ENCODE data around the gene TCF4. TPM values are rescaled to one million over a fixed set of nuclear protein-coding genes. Genes with fewer than 3 reads are reported as not detected.

Gene TCF4
- total RNA-seq, 1 donor from 2014 or later = 344 TPM

DNA sequence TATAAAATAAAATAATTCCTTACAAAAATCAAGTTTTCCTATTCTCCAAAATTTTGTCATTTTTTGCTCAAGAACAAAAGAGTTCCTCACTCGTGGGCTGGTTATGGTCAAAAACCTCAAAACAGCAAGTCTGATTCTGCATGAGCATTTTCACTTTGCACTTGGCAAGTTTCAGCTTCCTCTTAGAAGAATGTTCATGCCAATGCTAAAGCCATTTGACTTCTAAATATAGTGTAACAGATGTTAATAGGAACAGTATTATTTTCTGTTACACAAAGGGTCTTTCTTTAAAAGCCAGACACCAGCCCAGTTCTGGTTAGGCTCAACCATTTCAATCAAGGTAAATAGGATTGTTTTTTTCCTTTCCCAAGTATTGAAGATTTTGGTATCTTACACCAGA lies 367.5 kb downstream of the TCF4 start:
- no peak for DNase-seq (ENCODE audit: extremely low read depth, low read depth, low spot score)

DNA sequence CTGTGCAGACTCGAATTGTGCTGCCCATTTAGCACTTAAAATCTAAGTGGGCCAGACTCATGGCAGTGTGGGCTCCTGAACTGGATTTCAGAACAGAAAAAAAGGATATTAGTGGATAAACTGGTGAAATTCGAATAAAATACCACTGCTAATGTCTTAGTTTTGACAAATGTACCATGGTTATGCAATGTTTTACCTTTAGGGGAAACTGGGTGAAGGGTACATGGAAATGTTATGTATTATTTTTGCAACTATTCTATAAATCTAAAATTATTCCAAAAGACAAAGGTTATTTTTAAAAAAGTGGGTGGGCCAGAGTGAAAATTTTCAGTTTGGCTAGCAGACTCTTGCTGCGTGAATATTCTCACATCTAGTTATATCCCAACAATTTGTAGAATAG lies 368.2 kb downstream of the TCF4 start:
- no peak for DNase-seq (ENCODE audit: extremely low read depth, low read depth, low spot score)

GRCh38 chr18:55219059-55219458 lies 368.9 kb downstream of the TCF4 start:
- DNase-seq (ENCODE audit: extremely low read depth, low read depth, low spot score) = no peak

DNA sequence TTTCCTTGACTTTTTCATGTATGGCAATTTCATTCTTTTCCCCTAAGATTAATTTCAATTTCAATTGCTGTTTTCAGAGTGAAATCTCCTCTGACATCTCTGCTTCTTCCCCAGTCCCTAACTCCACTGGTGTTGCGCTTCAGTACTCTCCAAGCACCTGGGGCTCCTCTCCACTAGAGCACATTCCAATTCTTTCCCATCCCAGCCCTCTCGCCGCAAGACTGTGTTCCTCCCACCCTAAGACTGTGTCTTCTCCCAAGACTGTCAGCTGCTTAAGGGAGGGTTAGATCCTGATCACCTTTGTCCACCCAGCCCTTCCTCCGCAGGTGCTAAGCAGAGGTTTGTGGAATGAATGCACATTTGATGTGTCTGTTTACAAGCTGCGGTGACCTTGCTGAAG lies 373.0 kb downstream of the TCF4 start:
- no peak for DNase-seq (ENCODE audit: extremely low read depth, low read depth, low spot score)

GRCh38 chr18:55214534-55214933 lies 373.5 kb downstream of the TCF4 start:
- no peak for DNase-seq (ENCODE audit: extremely low read depth, low read depth, low spot score)

DNA sequence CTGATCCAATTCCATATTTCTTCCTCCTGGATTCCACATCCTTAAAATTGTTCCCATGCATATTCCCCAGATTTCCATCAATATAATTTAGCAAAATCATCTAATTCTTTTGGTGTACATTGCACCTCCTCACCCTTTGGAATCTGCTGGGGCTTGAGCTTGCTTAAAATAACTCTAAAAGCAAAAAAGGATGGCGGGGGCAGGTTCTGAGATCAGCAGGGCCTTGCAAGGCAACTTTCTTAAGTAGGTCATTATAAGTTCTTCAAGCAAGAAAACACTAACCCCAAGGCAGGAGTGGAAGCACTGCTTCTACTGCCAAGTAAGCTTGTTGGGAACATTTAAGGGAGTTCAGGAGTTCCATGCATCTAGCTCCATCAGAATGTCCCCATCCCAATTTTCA lies 374.4 kb downstream of the TCF4 start:
- no peak for DNase-seq (ENCODE audit: extremely low read depth, low read depth, low spot score)

DNA sequence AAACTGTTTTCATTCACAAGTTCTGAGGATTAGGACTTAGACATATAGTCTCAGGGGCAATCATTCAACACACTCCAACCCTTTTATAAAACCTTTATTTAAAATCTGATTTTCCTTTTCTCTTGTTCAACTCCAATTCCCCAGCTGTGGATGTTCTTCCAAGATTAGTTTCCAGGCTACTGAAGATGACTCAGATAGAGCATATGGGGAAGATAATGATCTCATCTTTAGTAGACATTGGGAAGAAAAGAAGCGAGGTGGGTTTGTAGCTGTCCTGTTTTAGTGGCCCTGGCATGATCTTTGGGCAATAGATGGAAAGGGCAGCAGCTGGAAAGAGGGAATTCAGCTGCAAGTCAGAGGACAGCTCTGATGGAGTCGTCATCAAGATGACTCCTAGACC lies 381.1 kb downstream of the TCF4 start:
- DNase-seq (ENCODE audit: extremely low read depth, low read depth, low spot score) = no peak

- DNase-seq (ENCODE audit: extremely low read depth, low read depth, low spot score) = no peak
These were observed 385.6 kb downstream of the TCF4 start for GRCh38 chr18:55202232-55202917.

DNA sequence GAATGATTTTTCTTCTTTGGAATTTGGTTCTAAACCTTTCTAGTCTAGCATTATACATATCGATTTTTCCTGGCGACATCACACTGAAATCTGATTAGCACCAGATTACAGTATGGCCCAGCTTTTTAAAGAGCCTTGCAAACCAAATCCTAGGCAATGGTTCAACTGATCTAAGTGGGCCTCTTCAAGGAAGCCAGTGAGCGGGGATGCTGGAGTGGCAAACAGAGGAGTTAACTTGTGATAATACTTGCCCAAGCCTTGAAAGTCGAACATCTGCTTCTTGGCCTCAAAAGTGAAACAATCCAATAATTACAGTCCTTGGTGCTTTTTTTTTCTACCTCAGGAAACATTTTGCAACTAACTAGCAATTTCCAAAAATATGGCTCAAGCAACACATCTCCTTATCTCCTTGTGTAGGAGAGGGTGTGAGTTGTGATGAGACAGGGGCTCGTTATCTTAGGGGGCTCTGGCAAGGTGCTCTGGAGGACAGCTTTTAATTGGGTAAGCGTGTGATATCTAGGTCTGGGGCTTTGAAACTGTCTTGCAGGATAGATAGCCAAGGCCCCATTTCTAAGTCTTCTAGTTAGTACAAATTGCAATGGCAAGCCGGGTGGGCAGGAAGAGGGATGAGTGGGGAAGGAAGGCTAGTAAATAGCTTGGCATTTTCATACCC lies 388.6 kb downstream of the TCF4 start:
- no peak for DNase-seq (ENCODE audit: extremely low read depth, low read depth, low spot score)

DNA sequence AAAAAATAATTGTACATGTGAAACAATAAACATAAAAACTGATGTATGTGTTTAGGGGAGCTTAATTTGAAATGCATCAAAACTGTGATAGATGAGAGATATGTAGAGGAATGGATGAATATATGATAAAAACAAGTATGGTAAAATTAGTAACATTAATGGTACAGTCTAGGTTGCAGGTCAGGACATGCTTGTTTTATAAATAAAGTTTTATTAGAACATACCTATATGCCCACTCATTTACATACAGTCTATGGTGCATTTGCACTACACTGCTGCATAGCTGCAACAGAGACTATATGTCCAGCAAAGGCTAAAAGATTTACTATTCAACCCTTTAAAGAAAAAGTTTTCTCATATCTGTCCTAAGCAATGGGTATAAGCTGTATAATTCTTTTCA lies 392.1 kb downstream of the TCF4 start:
- DNase-seq (ENCODE audit: extremely low read depth, low read depth, low spot score) = no peak

GRCh38 chr18:55189972-55190371 lies 398.0 kb downstream of the TCF4 start:
- no peak for DNase-seq (ENCODE audit: extremely low read depth, low read depth, low spot score)

DNA sequence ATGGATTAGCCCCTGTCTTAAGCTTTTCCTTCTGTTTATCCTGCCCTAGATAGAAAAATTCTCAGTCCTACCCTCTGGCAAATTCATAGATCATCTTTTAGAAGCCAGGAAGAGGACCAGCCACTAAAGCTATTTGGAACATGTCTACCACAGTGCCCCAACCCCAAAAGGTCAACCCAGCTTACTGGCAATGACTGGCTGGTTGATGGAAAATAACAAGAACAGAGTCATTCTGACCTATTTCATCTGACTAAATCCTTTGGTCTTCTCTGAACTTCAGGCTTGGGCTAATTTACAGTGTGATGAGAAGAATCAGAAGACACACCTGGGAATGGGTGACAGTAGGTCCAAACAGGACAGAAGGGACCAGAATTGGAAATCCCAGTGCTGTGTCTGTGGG lies 401.4 kb downstream of the TCF4 start:
- DNase-seq (ENCODE audit: extremely low read depth, low read depth, low spot score) = no peak

GRCh38 chr18:55185391-55185790 lies 402.6 kb downstream of the TCF4 start:
- no peak for DNase-seq (ENCODE audit: extremely low read depth, low read depth, low spot score)

DNA sequence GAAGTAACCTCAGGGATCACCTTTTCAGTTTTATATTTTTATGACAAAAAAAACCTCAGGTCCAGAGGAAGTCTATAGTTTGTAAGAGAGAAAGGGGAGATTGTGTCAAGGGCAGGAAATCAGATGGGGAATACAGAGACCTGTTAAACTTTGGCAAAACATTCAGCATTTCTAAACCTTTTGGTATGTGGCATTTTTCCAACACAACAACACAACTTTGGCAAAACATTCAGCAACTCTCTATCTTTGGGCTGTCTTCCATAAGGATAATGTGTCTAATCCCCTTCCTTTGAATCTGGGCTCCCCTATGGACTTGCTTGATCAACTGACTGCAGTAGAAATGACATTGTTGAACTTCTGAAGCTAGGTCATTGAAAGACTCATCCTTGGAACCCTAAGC lies 408.2 kb downstream of the TCF4 start:
- DNase-seq (ENCODE audit: extremely low read depth, low read depth, low spot score) = no peak

DNA sequence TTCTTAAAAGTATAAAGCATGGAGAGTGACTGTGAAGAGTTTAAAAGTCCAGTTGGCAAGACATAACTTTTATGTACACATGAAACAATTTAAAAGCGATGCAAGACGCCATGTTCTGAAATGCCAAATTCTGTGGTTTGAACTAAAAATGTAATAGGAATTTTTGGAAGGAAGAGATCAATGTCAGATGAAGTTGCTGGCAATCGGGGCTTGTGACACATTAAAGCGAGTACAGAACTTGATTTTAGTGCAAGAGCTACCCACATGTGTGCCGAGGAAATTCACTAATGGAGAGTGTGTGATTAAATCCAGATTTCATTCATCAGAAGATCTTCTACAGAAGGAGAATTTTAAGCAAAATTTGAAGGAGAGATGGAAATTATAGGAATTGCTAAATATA lies 408.6 kb downstream of the TCF4 start:
- no peak for DNase-seq (ENCODE audit: extremely low read depth, low read depth, low spot score)

- DNase-seq (ENCODE audit: extremely low read depth, low read depth, low spot score) = no peak
These were observed 414.7 kb downstream of the TCF4 start for GRCh38 chr18:55173291-55173690.

Data from glomerular endothelial cell (primary cell).